RCC 7860 (cell line): Measurements from ENCODE around the gene RAPGEF2.

Experiments
- DNase-seq: peaks from one replicate; pipeline ENCODE4 v3.0.0-alpha.2; 2015; ENCODE audit warnings: low spot score
- FAIRE-seq: peaks from 2 replicates; lab custom pipeline; 2012; peaks lifted over from hg19 to GRCh38; lab: Jason Lieb, UNC

The RAPGEF2 gene

GRCh38 chr4:159131564-159131963 lies 28.7 kb downstream of the RAPGEF2 start:
- DNase-seq (no peak), FAIRE-seq (no peak)

GRCh38 chr4:159134429-159134828 lies 31.6 kb downstream of the RAPGEF2 start:
- FAIRE-seq, result no peak
- DNase-seq, result no peak

- FAIRE-seq, result no peak
- DNase-seq, result no peak
Measured at GRCh38 chr4:159137176-159137575, 34.3 kb downstream of the RAPGEF2 start.

- FAIRE-seq (no peak), DNase-seq (no peak)
Measured at GRCh38 chr4:159138436-159138835, 35.6 kb downstream of the RAPGEF2 start.

- no peak for FAIRE-seq
Measured at GRCh38 chr4:159141193-159141592, 38.3 kb downstream of the RAPGEF2 start.

GRCh38 chr4:159142241-159142640 lies 39.4 kb downstream of the RAPGEF2 start:
- FAIRE-seq (peak; percentile 7), DNase-seq (no peak)

More at GRCh38 chr4:159141193-159141592, 38.3 kb downstream of the RAPGEF2 start:
- DNase-seq, result no peak

GRCh38 chr4:159142681-159143384 lies 40.0 kb downstream of the RAPGEF2 start:
- no peak for FAIRE-seq

GRCh38 chr4:159143687-159144086 lies 40.8 kb downstream of the RAPGEF2 start:
- FAIRE-seq (no peak), DNase-seq (no peak)

More at GRCh38 chr4:159142681-159143384, 40.0 kb downstream of the RAPGEF2 start:
- no peak for DNase-seq

GRCh38 chr4:159144112-159144694 lies 41.3 kb downstream of the RAPGEF2 start:
- FAIRE-seq, result no peak
- no peak for DNase-seq

GRCh38 chr4:159145318-159145991 lies 42.6 kb downstream of the RAPGEF2 start:
- DNase-seq (no peak), FAIRE-seq (no peak)

- DNase-seq, result no peak
- no peak for FAIRE-seq
Measured at GRCh38 chr4:159145992-159146330, 43.1 kb downstream of the RAPGEF2 start.

- DNase-seq (no peak), FAIRE-seq (no peak)
Measured at GRCh38 chr4:159146488-159146887, 43.6 kb downstream of the RAPGEF2 start.

GRCh38 chr4:159148441-159148840 lies 45.6 kb downstream of the RAPGEF2 start:
- DNase-seq (no peak), FAIRE-seq (no peak)

GRCh38 chr4:159149666-159150065 lies 46.8 kb downstream of the RAPGEF2 start:
- FAIRE-seq (no peak), DNase-seq (no peak)

GRCh38 chr4:159150396-159150795 lies 47.5 kb downstream of the RAPGEF2 start:
- FAIRE-seq, result no peak

GRCh38 chr4:159150821-159151390 lies 48.0 kb downstream of the RAPGEF2 start:
- no peak for DNase-seq
- FAIRE-seq, result no peak

More at GRCh38 chr4:159150396-159150795, 47.5 kb downstream of the RAPGEF2 start:
- no peak for DNase-seq

- DNase-seq (no peak), FAIRE-seq (no peak)
Measured at GRCh38 chr4:159151689-159152088, 48.8 kb downstream of the RAPGEF2 start.

- FAIRE-seq (no peak), DNase-seq (no peak)
Measured at GRCh38 chr4:159152181-159152580, 49.3 kb downstream of the RAPGEF2 start.

- FAIRE-seq (no peak), DNase-seq (no peak)
Measured at GRCh38 chr4:159153669-159154068, 50.8 kb downstream of the RAPGEF2 start.

GRCh38 chr4:159155119-159155518 lies 52.2 kb downstream of the RAPGEF2 start:
- no peak for DNase-seq
- FAIRE-seq, result no peak

GRCh38 chr4:159158083-159158617 lies 55.3 kb downstream of the RAPGEF2 start:
- FAIRE-seq (no peak), DNase-seq (no peak)
